Parathyroid adenoma (tissue), 2 donors: ENCODE measurements around the gene ABCC3.

ENCODE experiments used
- H2AFZ ChIP-seq: fragments of 300-600 bp; sonication (generic); one replicate; pipeline ENCODE4 v1.7.0; 2017; ENCODE audit warnings: antibody characterized with exemption, mild to moderate bottlenecking
- H3K27ac ChIP-seq: fragments of 300-600 bp; sonication (generic); one replicate; pipeline ENCODE4 v1.7.0; 2017
- H3K27me3 ChIP-seq: fragments of 300-600 bp; sonication (generic); one replicate; pipeline ENCODE4 v1.7.0; 2017; ENCODE audit warnings: low read length; ENCODE audit not compliant: control insufficient read depth, insufficient read depth
- H3K36me3 ChIP-seq: fragments of 300-600 bp; sonication (generic); one replicate; pipeline ENCODE4 v1.7.0; 2017; ENCODE audit warnings: low read length; ENCODE audit not compliant: control insufficient read depth, insufficient read depth
- H3K4me1 ChIP-seq: fragments of 300-600 bp; sonication (generic); one replicate; pipeline ENCODE4 v1.7.0; 2017; ENCODE audit warnings: control low read depth
- H3K4me2 ChIP-seq: fragments of 300-600 bp; sonication (generic); one replicate; pipeline ENCODE4 v1.7.0; 2017; ENCODE audit warnings: low read length
- H3K4me3 ChIP-seq: fragments of 300-600 bp; sonication (generic); one replicate; pipeline ENCODE4 v1.7.0; 2017; ENCODE audit warnings: low read depth, low read length
- H3K79me2 ChIP-seq: fragments of 300-600 bp; sonication (generic); one replicate; pipeline ENCODE4 v1.7.0; 2017; ENCODE audit warnings: control low read depth
- H3K9ac ChIP-seq: fragments of 300-600 bp; sonication (generic); one replicate; pipeline ENCODE4 v1.7.0; 2017; ENCODE audit warnings: mild to moderate bottlenecking
- H3K9me3 ChIP-seq: fragments of 300-600 bp; sonication (generic); one replicate; pipeline ENCODE4 v1.7.0; 2017; ENCODE audit warnings: low read length; ENCODE audit not compliant: control insufficient read depth
- TF ChIP-seq, protein P1 (sequence below): fragments of 300-600 bp; sonication (generic); IDR thresholded peaks from one replicate; pipeline ENCODE4 v1.7.0; 2017; ENCODE audit warnings: antibody characterized with exemption, mild to moderate bottlenecking
- donor health status: primary hyperparathyroidism.

ABCC3 gene

DNA sequence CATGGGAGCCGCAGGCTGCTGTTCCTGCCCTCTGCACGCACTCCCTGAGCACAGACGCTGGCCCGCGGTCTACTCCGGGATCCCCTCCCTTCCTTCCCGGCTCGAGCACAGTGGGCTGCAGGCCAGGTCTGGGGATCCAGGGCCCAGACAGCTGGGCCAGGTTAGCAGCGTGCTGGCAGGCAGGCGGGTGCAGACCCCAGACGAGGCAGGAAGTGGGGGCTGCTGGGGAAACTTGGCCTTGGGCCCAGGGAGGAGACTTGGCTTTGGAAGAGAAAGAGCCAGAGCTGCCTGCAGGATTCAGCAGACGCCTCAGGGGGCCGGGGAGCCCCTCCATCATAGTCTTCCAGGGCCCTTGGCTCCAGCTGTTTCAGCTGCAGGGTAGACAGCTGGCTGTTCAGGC is 30.2 kb upstream of the ABCC3 start:
- H3K9ac ChIP-seq, result no peak overlapping the region
- H3K4me3 ChIP-seq, result no peak overlapping the region
- no peak overlapping the region for H3K27ac ChIP-seq

DNA sequence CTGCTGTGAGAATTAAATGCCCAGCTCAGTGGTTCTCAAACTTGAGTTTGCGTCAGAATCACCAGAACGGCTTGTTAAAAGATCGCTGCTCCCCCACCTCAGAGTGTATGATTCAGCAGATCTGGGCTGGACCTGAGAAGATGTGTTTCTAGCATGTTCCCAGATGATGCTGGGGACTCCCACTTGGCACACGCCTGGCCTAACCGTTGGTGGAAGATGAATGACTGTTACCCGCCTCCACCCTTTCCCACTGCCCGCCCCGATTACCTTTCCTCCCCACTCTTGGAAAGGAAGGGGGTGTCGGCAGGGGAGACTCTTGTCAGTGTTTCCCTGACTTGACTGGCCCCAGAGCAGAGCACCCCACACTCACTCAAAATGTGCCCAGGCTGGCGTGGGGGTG is 29.3 kb upstream of the ABCC3 start:
- Histone ChIP-seq H3K4me1 (no peaks in the 10 kb centered on the region), H3K9ac (no peak overlapping the region), H3K36me3 (no peaks in the 10 kb centered on the region), H3K79me2 (no peaks in the 10 kb centered on the region), H3K27me3 (no peaks in the 10 kb centered on the region), H2AFZ (no peak overlapping the region), H3K27ac (no peak overlapping the region), H3K4me3 (no peak overlapping the region), H3K4me2 (no peak overlapping the region), H3K9me3 (no peaks in the 10 kb centered on the region)
- TF ChIP-seq, protein P1, sequence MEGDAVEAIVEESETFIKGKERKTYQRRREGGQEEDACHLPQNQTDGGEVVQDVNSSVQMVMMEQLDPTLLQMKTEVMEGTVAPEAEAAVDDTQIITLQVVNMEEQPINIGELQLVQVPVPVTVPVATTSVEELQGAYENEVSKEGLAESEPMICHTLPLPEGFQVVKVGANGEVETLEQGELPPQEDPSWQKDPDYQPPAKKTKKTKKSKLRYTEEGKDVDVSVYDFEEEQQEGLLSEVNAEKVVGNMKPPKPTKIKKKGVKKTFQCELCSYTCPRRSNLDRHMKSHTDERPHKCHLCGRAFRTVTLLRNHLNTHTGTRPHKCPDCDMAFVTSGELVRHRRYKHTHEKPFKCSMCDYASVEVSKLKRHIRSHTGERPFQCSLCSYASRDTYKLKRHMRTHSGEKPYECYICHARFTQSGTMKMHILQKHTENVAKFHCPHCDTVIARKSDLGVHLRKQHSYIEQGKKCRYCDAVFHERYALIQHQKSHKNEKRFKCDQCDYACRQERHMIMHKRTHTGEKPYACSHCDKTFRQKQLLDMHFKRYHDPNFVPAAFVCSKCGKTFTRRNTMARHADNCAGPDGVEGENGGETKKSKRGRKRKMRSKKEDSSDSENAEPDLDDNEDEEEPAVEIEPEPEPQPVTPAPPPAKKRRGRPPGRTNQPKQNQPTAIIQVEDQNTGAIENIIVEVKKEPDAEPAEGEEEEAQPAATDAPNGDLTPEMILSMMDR, result no peak

More for the DNA sequence above, 30.2 kb upstream of the ABCC3 start:
- H3K27me3 ChIP-seq, result no peaks in the 10 kb centered on the region
- H3K36me3 ChIP-seq, result no peaks in the 10 kb centered on the region
- no peak overlapping the region for H3K4me2 ChIP-seq
- H3K9me3 ChIP-seq, result no peaks in the 10 kb centered on the region
- H3K4me1 ChIP-seq, result no peaks in the 10 kb centered on the region
- no peaks in the 10 kb centered on the region for H3K79me2 ChIP-seq
- no peak overlapping the region for H2AFZ ChIP-seq
- TF ChIP-seq, protein P1, result no peak

DNA sequence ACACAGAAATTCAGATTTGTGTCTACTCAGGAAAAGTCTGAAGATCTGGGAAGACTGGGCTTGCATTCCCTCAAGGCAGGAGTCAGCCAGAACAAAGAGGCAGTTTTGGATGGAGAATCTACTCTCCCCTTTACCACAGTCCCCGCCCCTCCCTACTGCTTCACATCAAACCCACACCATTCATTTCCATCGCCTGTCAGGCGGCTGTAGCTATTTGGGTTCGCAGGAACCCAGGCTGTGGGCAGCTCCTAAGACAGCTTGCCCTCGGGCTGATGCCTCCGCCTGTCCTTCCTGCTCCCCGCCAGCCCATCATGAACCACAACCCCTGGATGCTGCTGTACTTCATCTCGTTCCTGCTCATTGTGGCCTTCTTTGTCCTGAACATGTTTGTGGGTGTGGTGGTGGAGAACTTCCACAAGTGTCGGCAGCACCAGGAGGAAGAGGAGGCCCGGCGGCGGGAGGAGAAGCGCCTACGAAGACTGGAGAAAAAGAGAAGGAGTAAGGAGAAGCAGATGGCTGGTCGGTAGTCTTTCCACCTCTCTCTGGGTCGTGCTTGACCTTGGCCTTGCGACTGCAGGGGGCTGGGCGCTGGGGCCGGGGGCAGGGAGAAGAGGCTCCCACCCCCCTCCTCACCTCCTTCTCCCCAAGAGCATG is 27.0 kb upstream of the ABCC3 start:
- no peaks in the 10 kb centered on the region for H3K79me2 ChIP-seq
- TF ChIP-seq, protein P1, result no peak

DNA sequence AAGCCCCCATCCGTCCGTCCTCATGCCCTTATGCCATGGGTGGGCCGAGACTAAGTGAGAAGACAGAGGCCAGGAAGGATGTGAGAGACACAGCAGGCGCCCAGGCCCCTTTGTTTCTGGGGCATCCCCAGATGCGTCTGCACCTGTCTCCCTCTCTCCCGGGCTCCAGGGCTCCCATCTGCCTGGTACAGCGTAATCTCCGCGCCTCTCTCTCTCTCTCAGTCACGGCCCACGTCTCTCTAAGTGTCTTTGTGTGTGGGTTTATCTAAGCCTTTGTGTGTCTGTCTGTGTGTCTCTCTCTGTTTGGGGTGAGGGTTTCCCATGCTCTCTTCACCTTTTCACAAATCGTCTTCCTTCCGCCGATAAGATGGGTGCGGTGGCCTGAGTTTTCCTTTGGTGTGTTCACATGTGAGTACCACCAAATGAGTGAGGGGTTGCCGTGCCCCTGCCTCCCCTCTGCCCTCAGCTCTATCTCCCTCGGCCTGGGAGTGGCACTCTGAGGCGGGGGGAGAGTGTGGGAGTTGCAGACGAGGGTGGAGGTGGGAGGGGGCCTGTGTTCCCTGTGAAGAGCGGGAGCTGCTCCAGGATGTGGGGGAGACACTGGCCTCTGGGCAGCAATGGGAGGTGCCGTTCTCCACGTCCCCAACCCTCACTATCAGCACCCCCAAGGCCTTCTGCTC is 25.8 kb upstream of the ABCC3 start:
- H3K4me3 ChIP-seq, result no peak overlapping the region
- TF ChIP-seq, protein P1, result no peak

More for the DNA sequence above, 27.0 kb upstream of the ABCC3 start:
- Histone ChIP-seq H3K27ac (no peak overlapping the region), H2AFZ (no peak overlapping the region), H3K9ac (no peak overlapping the region), H3K36me3 (no peaks in the 10 kb centered on the region), H3K4me2 (no peak overlapping the region), H3K27me3 (no peaks in the 10 kb centered on the region), H3K4me1 (no peaks in the 10 kb centered on the region), H3K9me3 (no peaks in the 10 kb centered on the region), H3K4me3 (no peak overlapping the region)

More for the DNA sequence above, 25.8 kb upstream of the ABCC3 start:
- no peaks in the 10 kb centered on the region for H3K4me1 ChIP-seq
- H3K27me3 ChIP-seq, result no peaks in the 10 kb centered on the region
- H3K79me2 ChIP-seq, result no peaks in the 10 kb centered on the region
- H2AFZ ChIP-seq, result no peak overlapping the region
- no peaks in the 10 kb centered on the region for H3K36me3 ChIP-seq
- no peak overlapping the region for H3K27ac ChIP-seq
- no peaks in the 10 kb centered on the region for H3K9me3 ChIP-seq
- no peak overlapping the region for H3K9ac ChIP-seq
- H3K4me2 ChIP-seq, result no peak overlapping the region
